A549 (cell line): Measurements from ENCODE around the gene POLK. TPM values are rescaled to one million over a fixed set of nuclear protein-coding genes. Genes with fewer than 3 reads are reported as not detected.
A peak's percentile ranks its signal among the peaks of the same experiment; 100 is the strongest.

ENCODE experiments used
- ATAC-seq, 2 experiments: fragments of 200-7000 bp in 1 of 2; fragments of >200 bp in 1 of 2; cut with Nextera tagmentation in 1 of 2; cut with Tn5 transposase in 1 of 2; 3 replicates each; pipeline versions ENCODE4 v1.8.0 to v1.9.1; 2018 to 2020; ENCODE audit warnings: mild to moderate bottlenecking in 1 of 2, moderate library complexity in 1 of 2
- CTCF ChIA-PET: fragments of 300-600 bp; sonication (Branson Sonifier 250); formaldehyde crosslinking; extraction: SDS; loops from one replicate; lab custom pipeline; 2021; ENCODE audit warnings: antibody characterized with exemption, inconsistent platforms; lab: Yijun Ruan, JAX
- POLR2A ChIA-PET: fragments of 350-600 bp; formaldehyde crosslinking; extraction: SDS; loops from one replicate; lab custom pipeline; 2021; ENCODE audit warnings: antibody characterized with exemption, inconsistent platforms; lab: Yijun Ruan, JAX
- DNase-seq, 2 experiments: peaks; one replicate each; pipeline versions ENCODE4 v3.0.0 to v3.0.0-alpha.2; 2011 to 2016; ENCODE audit warnings: low read depth in 1 of 2, low spot score in 1 of 2
- FAIRE-seq: peaks from 2 replicates; lab custom pipeline; 2011; peaks lifted over from hg19 to GRCh38; lab: Jason Lieb, UNC
- H3K27ac ChIP-seq, 2 experiments: fragments of >200 bp; sonication (Bioruptor Twin); formaldehyde crosslinking; 3 replicates each; pipeline ENCODE4 v1.5.1; 2016 to 2017
- H3K4me1 ChIP-seq: fragments of >200 bp; sonication (Bioruptor Twin); formaldehyde crosslinking; 3 replicates; pipeline ENCODE4 v1.6.1; 2016
- H3K4me2 ChIP-seq: fragments of >200 bp; sonication (Bioruptor Twin); formaldehyde crosslinking; 3 replicates; pipeline ENCODE4 v1.6.1; 2016
- H3K4me3 ChIP-seq: fragments of >200 bp; sonication (Bioruptor Twin); formaldehyde crosslinking; 3 replicates; pipeline ENCODE4 v1.5.1; 2016
- H3K9me3 ChIP-seq: fragments of >200 bp; sonication (Bioruptor Twin); formaldehyde crosslinking; 3 replicates; pipeline ENCODE4 v1.6.1; 2016
- ATOH8 ChIP-seq: fragments of 250-450 bp; sonication (Bioruptor Pico); IDR thresholded peaks from 2 replicates; pipeline ENCODE4 v1.5.0; 2020; ENCODE audit warnings: low read depth, mild to moderate bottlenecking, moderate library complexity
- BCL3 ChIP-seq: fragments of >200 bp; sonication (Bioruptor Twin); formaldehyde crosslinking; IDR thresholded peaks from 3 replicates; pipeline ENCODE4 v1.6.1; 2016
- CHD2 ChIP-seq: fragments of 150-350 bp; IDR thresholded peaks from 2 replicates; pipeline ENCODE4 v1.6.1; 2014; ENCODE audit warnings: low read length; ENCODE audit not compliant: partially characterized antibody
- CHD4 ChIP-seq: fragments of 200-600 bp; sonication (generic); IDR thresholded peaks from 2 replicates; pipeline ENCODE4 v1.6.1; 2016; ENCODE audit warnings: antibody characterized with exemption, mild to moderate bottlenecking, borderline replicate concordance
- GATA3 ChIP-seq: IDR thresholded peaks from 2 replicates; pipeline ENCODE4 v1.6.1; 2012; ENCODE audit warnings: borderline replicate concordance
- HMGXB4 ChIP-seq: fragments of 250-450 bp; sonication (Bioruptor Pico); IDR thresholded peaks from 2 replicates; pipeline ENCODE4 v1.5.0; 2021; ENCODE audit warnings: mild to moderate bottlenecking, moderate library complexity, borderline replicate concordance
- JUN ChIP-seq, 2 experiments: fragments of >200 bp; sonication (Bioruptor Twin); formaldehyde crosslinking; IDR thresholded peaks; 2 replicates in 1 of 2; 3 replicates in 1 of 2; pipeline ENCODE4 v1.6.1; 2016 to 2017
- KDM5A ChIP-seq: fragments of 200-600 bp; sonication (generic); IDR thresholded peaks from 2 replicates; pipeline ENCODE4 v1.6.1; 2016; ENCODE audit warnings: antibody characterized with exemption, mild to moderate bottlenecking
- MAX ChIP-seq: IDR thresholded peaks from 2 replicates; pipeline ENCODE4 v1.6.1; 2012
- MAZ ChIP-seq: fragments of 150-350 bp; IDR thresholded peaks from 2 replicates; pipeline ENCODE4 v1.6.1; 2014; ENCODE audit warnings: antibody characterized with exemption, low read depth, low read length, borderline replicate concordance
- NFE2L2 ChIP-seq: fragments of 150-350 bp; conservative IDR thresholded peaks from 2 replicates; pipeline ENCODE4 v1.6.1; 2014; ENCODE audit warnings: low read length
- PBX3 ChIP-seq: IDR thresholded peaks from 2 replicates; pipeline ENCODE4 v1.6.1; 2012
- PHF8 ChIP-seq: fragments of 200-600 bp; sonication (generic); IDR thresholded peaks from 2 replicates; pipeline ENCODE4 v1.6.1; 2016; ENCODE audit warnings: low read depth, mild to moderate bottlenecking, antibody characterized with exemption, moderate library complexity, borderline replicate concordance
- POLR2A ChIP-seq: IDR thresholded peaks from 2 replicates; pipeline ENCODE4 v1.6.1; 2012; ENCODE audit warnings: mild to moderate bottlenecking, low read length
- TP53 ChIP-seq: fragments of 250-450 bp; sonication (Bioruptor Pico); IDR thresholded peaks from 2 replicates; pipeline ENCODE4 v1.5.0; 2021; ENCODE audit warnings: mild to moderate bottlenecking, moderate library complexity
- ZC3H11A ChIP-seq: fragments of 450-650 bp; IDR thresholded peaks from 2 replicates; pipeline ENCODE4 v1.6.1; 2014; ENCODE audit warnings: antibody characterized with exemption, mild to moderate bottlenecking
- ZNF302 ChIP-seq: fragments of 250-450 bp; sonication (Bioruptor Pico); IDR thresholded peaks from 2 replicates; pipeline ENCODE4 v1.9.0; 2021; ENCODE audit warnings: inconsistent platforms, mild to moderate bottlenecking, moderate library complexity
- WGBS: methylation state at CpG from one replicate; pipeline ENCODE4 v1.1.6; 2017; ENCODE audit errors: missing lambda C conversion rate; 5-methylcytosine and 5-hydroxymethylcytosine counted together
- polyA minus RNA-seq: library from RNA; depleted of rRNA, polyadenylated mRNA; stranded (reverse); fragments of >200 nt; gene quantifications from 2 replicates; pipeline ENCODE4 v1.2.3, GENCODE V29; 2011; rRNA and poly(A)+ RNA removed
- polyA plus RNA-seq, 4 experiments: library from polyadenylated mRNA; depleted of rRNA in 3 of 4; stranded (reverse); fragments of >200 nt; fragmentation: RNase III in 1 of 4; extraction: RNeasy Plus Mini Kit Qiagen cat#74134 plus additional on column Dnase treatment in 1 of 4; gene quantifications; 2 replicates in 3 of 4; 3 replicates in 1 of 4; pipeline ENCODE4 v1.2.3, GENCODE V29; 2011 to 2017
- TF ChIP-seq, protein P1 (sequence below): IDR thresholded peaks from 2 replicates; pipeline ENCODE4 v1.6.1; 2012; ENCODE audit warnings: low read depth, borderline replicate concordance
- TF ChIP-seq, protein P2 (sequence below): fragments of 200-600 bp; sonication (generic); IDR thresholded peaks from 2 replicates; pipeline ENCODE4 v1.6.1; 2016; ENCODE audit warnings: antibody characterized with exemption, mild to moderate bottlenecking, moderate library complexity

The POLK gene
- polyA plus RNA-seq (2011; rRNA removed) (39.8 and 41.6 TPM in 2 replicates), polyA plus RNA-seq (2017; fragmentation: RNase III; extraction: RNeasy Plus Mini Kit Qiagen cat#74134 plus additional on column Dnase treatment) (10.9 to 12.3 TPM (median 12.2 TPM) in 3 replicates), polyA minus RNA-seq (22.6 and 23.8 TPM in 2 replicates)
- 5.0 and 5.5 TPM in 2 replicates for polyA plus RNA-seq (2012; cell fraction: cytosol; rRNA removed)
- polyA plus RNA-seq (2012; cell fraction: nucleus; rRNA removed): 4.2 and 4.8 TPM in 2 replicates

GRCh38 chr5:75511435-75512382, at the start of gene POLK, which contains the start of gene CERT1:
POLK (plus strand) TSS chr5:75511891.
CERT1 (minus strand) TSS chr5:75511629; CDS start chr5:75511207, 422 bp downstream.
- ChIA-PET POLR2A (interaction anchor here (0.7 to 1.9 kb wide), 7 partner anchors 9 to 275 kb away, joined by 3 to 9 read pairs (median 4); partner anchors contain the start of genes ANKRD31, HMGCR and POC5), CTCF (interaction anchor here (0.6 to 1.4 kb wide), 2 partner anchors 10 to 1402 kb away, joined by 3 read pairs; no protein-coding TSS in a partner anchor)
- WGBS: 2% methylated on average over 38 of the region's 71 CpGs

More at GRCh38 chr5:75511435-75512382, at the start of gene POLK, which contains the start of gene CERT1:
- H3K4me2 ChIP-seq: peak within 1 kb of the TSS; percentile 89
- H3K4me1 ChIP-seq: peaks cover 25% of the 10 kb centered on the region; the same call in 2 of the 3 replicates
- ATAC-seq (peak; percentile 96 to 98), DNase-seq (peak; percentile 96 to 97), FAIRE-seq (peak; percentile 96)
- H3K9me3 ChIP-seq: no peaks in the 10 kb centered on the region
- H3K4me3 ChIP-seq: peak within 1 kb of the TSS; percentile 90
- H3K27ac ChIP-seq: peak within 1 kb of the TSS; percentile 91 to 94
- TF ChIP-seq HMGXB4 (CRISPR knock-in tag): no peak
- peak; percentile 60 to 71; a peak in 3 of 5 replicates for TF ChIP-seq JUN (IDR thresholded peaks at IDR 0.05)
- TF ChIP-seq, protein P1, sequence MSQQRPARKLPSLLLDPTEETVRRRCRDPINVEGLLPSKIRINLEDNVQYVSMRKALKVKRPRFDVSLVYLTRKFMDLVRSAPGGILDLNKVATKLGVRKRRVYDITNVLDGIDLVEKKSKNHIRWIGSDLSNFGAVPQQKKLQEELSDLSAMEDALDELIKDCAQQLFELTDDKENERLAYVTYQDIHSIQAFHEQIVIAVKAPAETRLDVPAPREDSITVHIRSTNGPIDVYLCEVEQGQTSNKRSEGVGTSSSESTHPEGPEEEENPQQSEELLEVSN: 0 out of 2 replicates have a peak, but pooled peaks have one; percentile 28
- TF ChIP-seq CHD4: no peak
- TF ChIP-seq MAX: peak; percentile 51
- TF ChIP-seq ATOH8: no peak
- peak; percentile 52 for TF ChIP-seq KDM5A
- TF ChIP-seq PBX3: no peak
- no peak for TF ChIP-seq TP53
- no peak for TF ChIP-seq NFE2L2
- TF ChIP-seq POLR2A: peak; percentile 87
- TF ChIP-seq, protein P2, sequence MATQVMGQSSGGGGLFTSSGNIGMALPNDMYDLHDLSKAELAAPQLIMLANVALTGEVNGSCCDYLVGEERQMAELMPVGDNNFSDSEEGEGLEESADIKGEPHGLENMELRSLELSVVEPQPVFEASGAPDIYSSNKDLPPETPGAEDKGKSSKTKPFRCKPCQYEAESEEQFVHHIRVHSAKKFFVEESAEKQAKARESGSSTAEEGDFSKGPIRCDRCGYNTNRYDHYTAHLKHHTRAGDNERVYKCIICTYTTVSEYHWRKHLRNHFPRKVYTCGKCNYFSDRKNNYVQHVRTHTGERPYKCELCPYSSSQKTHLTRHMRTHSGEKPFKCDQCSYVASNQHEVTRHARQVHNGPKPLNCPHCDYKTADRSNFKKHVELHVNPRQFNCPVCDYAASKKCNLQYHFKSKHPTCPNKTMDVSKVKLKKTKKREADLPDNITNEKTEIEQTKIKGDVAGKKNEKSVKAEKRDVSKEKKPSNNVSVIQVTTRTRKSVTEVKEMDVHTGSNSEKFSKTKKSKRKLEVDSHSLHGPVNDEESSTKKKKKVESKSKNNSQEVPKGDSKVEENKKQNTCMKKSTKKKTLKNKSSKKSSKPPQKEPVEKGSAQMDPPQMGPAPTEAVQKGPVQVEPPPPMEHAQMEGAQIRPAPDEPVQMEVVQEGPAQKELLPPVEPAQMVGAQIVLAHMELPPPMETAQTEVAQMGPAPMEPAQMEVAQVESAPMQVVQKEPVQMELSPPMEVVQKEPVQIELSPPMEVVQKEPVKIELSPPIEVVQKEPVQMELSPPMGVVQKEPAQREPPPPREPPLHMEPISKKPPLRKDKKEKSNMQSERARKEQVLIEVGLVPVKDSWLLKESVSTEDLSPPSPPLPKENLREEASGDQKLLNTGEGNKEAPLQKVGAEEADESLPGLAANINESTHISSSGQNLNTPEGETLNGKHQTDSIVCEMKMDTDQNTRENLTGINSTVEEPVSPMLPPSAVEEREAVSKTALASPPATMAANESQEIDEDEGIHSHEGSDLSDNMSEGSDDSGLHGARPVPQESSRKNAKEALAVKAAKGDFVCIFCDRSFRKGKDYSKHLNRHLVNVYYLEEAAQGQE: no peak
- TF ChIP-seq CHD2: no peak
- peak; percentile 69 for TF ChIP-seq PHF8
- no peak; the same call in 1 of the 2 replicates for TF ChIP-seq ZC3H11A
- peak; percentile 72; the same call in 1 of the 2 replicates for TF ChIP-seq MAZ
- TF ChIP-seq BCL3: peak; percentile 62; the same call in 1 of the 3 replicates
- TF ChIP-seq ZNF302: no peak
- peak; percentile 7; the same call in 1 of the 2 replicates for TF ChIP-seq GATA3
